Fibroblast of pulmonary artery (primary cell): ENCODE measurements around the gene TPSAB1.

Source experiments
- DNase-seq: peaks from one replicate; pipeline ENCODE4 v3.0.0-alpha.2; 2010; ENCODE audit warnings: low read depth
- H3K4me3 ChIP-seq: replicated peaks from 2 replicates; pipeline ENCODE4 v1.5.1; 2011; ENCODE audit warnings: low read depth, mild to moderate bottlenecking, control low read depth, low read length, moderate library complexity
- TF ChIP-seq, protein P1 (sequence below): IDR thresholded peaks from 2 replicates; pipeline ENCODE4 v1.5.1; 2011; ENCODE audit warnings: mild to moderate bottlenecking, control low read depth, low read length, inconsistent platforms; ENCODE audit errors: missing control alignments

Gene TPSAB1

DNA sequence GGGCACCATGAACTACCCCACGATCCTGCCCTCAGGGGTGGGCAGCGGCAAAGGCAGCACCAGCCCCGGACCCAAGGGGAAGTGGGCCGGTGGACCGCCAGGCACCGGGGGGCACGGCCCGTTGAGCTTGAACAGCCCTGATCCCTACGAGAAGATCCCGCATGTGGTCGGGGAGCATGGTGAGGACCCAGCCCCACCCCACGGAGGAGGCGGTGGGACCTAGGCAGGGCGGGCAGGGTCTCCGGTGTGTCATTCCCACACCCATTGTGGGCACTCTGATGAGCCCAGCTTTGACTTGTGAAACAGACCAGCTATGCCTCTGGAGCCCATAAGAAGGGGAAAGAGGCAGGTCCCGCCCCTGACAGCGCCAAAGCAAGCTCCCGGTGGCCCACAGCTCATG lies 38.2 kb upstream of the TPSAB1 start:
- no peak overlapping the region for H3K4me3 ChIP-seq
- no peak for DNase-seq
- TF ChIP-seq, protein P1, sequence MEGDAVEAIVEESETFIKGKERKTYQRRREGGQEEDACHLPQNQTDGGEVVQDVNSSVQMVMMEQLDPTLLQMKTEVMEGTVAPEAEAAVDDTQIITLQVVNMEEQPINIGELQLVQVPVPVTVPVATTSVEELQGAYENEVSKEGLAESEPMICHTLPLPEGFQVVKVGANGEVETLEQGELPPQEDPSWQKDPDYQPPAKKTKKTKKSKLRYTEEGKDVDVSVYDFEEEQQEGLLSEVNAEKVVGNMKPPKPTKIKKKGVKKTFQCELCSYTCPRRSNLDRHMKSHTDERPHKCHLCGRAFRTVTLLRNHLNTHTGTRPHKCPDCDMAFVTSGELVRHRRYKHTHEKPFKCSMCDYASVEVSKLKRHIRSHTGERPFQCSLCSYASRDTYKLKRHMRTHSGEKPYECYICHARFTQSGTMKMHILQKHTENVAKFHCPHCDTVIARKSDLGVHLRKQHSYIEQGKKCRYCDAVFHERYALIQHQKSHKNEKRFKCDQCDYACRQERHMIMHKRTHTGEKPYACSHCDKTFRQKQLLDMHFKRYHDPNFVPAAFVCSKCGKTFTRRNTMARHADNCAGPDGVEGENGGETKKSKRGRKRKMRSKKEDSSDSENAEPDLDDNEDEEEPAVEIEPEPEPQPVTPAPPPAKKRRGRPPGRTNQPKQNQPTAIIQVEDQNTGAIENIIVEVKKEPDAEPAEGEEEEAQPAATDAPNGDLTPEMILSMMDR = no peak

DNA sequence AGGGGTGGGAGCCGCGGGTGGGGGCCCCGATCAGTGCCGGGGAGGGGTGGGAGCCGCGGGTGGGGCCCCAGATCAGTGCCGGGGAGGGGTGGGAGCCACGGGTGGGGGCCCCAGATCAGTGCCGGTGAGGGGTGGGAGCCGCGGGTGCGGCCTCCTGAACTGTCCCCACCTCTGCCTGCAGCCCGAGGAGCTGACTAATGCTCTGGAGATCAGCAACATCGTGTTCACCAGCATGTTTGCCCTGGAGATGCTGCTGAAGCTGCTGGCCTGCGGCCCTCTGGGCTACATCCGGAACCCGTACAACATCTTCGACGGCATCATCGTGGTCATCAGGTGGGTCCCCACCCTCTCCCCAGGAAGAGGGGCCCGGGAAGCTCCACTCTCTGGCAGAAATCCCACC lies 35.6 kb upstream of the TPSAB1 start:
- H3K4me3 ChIP-seq = no peak overlapping the region
- TF ChIP-seq, protein P1 = no peak
- DNase-seq = no peak

DNA sequence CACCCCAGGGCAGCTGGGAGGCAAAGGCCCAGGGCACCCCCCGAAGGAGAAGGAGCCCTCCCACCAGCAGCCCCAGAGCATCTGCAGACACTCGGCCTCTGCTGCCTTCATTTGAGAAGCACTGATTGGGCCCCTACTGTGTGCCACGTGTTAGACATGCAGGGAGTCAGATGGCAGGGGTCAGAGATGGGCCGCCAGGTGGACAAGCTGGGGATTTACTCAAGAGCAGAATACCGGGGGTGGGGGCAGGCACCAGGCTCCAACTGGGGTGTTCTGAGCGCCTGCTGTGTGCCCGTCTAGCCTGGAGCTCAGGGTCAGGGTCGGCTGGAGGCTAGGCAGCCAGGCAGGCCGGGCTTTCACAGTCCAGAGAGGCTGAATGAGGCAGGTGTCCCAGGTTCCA lies 34.2 kb upstream of the TPSAB1 start:
- TF ChIP-seq, protein P1 = no peak
- no peak overlapping the region for H3K4me3 ChIP-seq
- no peak for DNase-seq

DNA sequence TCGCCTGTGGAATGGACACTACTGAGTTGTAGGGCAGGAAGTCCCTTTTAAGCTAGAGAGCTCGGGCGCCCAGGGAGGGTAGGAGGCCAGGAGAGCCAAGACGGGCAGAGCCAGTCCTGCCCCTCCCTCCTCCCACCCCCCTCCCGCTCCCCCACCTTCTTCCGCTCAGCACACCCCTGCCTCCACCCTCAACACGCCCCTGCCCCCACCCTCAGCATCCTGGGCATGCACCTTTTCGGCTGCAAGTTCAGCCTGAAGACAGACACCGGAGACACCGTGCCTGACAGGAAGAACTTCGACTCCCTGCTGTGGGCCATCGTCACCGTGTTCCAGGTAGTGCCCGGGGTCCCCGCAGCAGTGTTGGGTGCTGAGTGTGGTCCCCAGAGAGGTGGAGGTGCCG lies 33.7 kb upstream of the TPSAB1 start:
- no peak for DNase-seq
- H3K4me3 ChIP-seq = no peak overlapping the region
- TF ChIP-seq, protein P1 = no peak

DNA sequence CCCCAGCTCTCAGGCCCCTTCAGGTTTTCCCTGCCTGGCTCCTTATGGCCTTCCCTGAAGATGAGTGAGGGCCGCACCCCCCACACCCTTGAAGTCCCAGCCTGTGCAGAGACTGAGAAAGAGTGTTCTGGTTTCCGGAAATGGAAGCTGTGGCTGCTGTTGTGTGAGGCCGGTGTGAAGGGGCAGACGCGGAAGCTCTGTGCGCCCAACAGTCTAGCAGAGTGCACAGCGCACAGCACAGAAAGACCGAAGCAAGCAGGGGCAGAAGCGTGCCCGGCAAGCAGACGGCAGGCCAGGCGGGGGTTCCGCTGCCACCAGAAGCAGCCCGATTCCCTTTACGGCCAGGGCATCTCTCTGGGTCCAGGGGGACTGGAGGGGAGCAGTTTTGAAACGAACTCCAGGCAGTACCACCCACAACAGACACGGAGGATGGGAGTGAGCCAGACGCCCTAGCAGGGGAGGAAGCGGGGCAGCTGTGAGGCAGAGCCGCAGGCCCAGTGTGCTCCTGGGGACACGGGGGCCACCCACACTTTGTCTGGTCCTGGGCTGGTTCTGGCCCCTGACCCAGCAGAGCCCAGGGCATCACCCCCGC lies 32.2 kb upstream of the TPSAB1 start:
- no peak for DNase-seq
- no peak overlapping the region for H3K4me3 ChIP-seq
- TF ChIP-seq, protein P1 = no peak

DNA sequence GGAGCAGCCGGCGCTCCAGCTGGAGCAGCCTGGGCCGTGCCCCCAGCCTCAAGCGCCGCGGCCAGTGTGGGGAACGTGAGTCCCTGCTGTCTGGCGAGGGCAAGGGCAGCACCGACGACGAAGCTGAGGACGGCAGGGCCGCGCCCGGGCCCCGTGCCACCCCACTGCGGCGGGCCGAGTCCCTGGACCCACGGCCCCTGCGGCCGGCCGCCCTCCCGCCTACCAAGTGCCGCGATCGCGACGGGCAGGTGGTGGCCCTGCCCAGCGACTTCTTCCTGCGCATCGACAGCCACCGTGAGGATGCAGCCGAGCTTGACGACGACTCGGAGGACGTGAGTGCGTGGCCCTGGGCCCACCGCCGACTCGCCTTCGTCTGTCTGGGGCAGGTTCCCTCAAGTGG lies 31.4 kb upstream of the TPSAB1 start:
- TF ChIP-seq, protein P1 = no peak
- DNase-seq = no peak
- H3K4me3 ChIP-seq = no peak overlapping the region

DNA sequence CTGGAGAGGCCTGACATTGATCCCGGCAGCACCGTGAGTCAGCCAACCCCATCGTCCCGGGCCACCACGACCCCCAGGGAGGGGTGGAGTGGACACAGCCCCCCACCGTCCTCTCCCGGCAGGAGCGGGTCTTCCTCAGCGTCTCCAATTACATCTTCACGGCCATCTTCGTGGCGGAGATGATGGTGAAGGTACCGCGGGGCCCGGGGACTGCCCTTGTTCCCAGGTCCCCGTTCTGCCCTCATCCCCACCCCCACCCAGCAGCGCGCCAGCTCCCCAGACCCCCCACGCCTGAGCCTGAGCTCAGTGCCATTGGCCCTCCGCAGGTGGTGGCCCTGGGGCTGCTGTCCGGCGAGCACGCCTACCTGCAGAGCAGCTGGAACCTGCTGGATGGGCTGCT lies 30.0 kb upstream of the TPSAB1 start:
- no peak for DNase-seq
- TF ChIP-seq, protein P1 = no peak

More for the DNA sequence above, 30.0 kb upstream of the TPSAB1 start:
- H3K4me3 ChIP-seq = no peak overlapping the region
